SJSA1 (cell line): ENCODE data around the gene SPC25. TPM values are rescaled to one million over a fixed set of nuclear protein-coding genes. Genes with fewer than 3 reads are reported as not detected.
"Not testable (repeated sequence)": the region's sequence is repeated elsewhere in the genome, so short reads cannot be mapped to it uniquely, and the experiment has no call there.

Experiments used
- DNase-seq, 2 experiments: peaks; one replicate each; pipeline ENCODE4 v3.0.0-alpha.2; 2015 to 2020; ENCODE audit warnings: low spot score in 2 of 2, low read depth in 1 of 2
- H3K27ac ChIP-seq: fragments of 250-450 bp; sonication (Bioruptor Pico); 2 replicates; pipeline ENCODE4 v1.5.1; 2020; ENCODE audit warnings: mild to moderate bottlenecking, moderate library complexity
- H3K27me3 ChIP-seq: fragments of 250-450 bp; sonication (Bioruptor Pico); replicated peaks from 2 replicates; pipeline ENCODE4 v1.5.1; 2020; ENCODE audit warnings: mild to moderate bottlenecking, moderate library complexity
- H3K36me3 ChIP-seq: fragments of 250-450 bp; sonication (Bioruptor Pico); 2 replicates; pipeline ENCODE4 v1.5.1; 2020; ENCODE audit warnings: mild to moderate bottlenecking
- H3K4me1 ChIP-seq: fragments of 250-450 bp; sonication (Bioruptor Pico); replicated peaks from 2 replicates; pipeline ENCODE4 v1.6.1; 2021; ENCODE audit warnings: mild to moderate bottlenecking
- H3K4me3 ChIP-seq: fragments of 250-450 bp; sonication (Bioruptor Pico); 2 replicates; pipeline ENCODE4 v1.5.1; 2020; ENCODE audit warnings: mild to moderate bottlenecking
- H3K9me3 ChIP-seq: fragments of 250-450 bp; sonication (Bioruptor Pico); replicated peaks from 2 replicates; pipeline ENCODE4 v1.5.1; 2020; ENCODE audit warnings: mild to moderate bottlenecking
- total RNA-seq: library from RNA; depleted of rRNA; stranded (reverse); fragments of >200 nt; shearing (Covaris generic); gene quantifications from 2 replicates; pipeline ENCODE4 v1.2.3, GENCODE V29; 2014

Gene SPC25
- total RNA-seq, 1 experiment from 2014 or later, result 53.0 TPM

- Histone ChIP-seq H3K36me3 (peaks cover 15% of the 10 kb centered on the region), H3K9me3 (no peaks in the 10 kb centered on the region), H3K4me3 (no peak overlapping the region), H3K27me3 (no peaks in the 10 kb centered on the region; the same call in 1 of the 2 replicates), H3K4me1 (peaks cover 8% of the 10 kb centered on the region), H3K27ac (no peak overlapping the region)
- no peak for DNase-seq
Measured at GRCh38 chr2:168892327-168892726, 2.1 kb upstream of the SPC25 start.

- no peaks in the 10 kb centered on the region for H3K9me3 ChIP-seq
- H3K27ac ChIP-seq, result peak overlapping the region; percentile 77
- no peaks in the 10 kb centered on the region; the same call in 1 of the 2 replicates for H3K27me3 ChIP-seq
- H3K4me1 ChIP-seq, result peaks cover 8% of the 10 kb centered on the region
- no peak for DNase-seq
- H3K36me3 ChIP-seq, result peaks cover 37% of the 10 kb centered on the region
- peak overlapping the region; percentile 66 for H3K4me3 ChIP-seq
Measured at GRCh38 chr2:168889635-168890005, 610 bp downstream of the SPC25 start.

- peaks cover 48% of the 10 kb centered on the region for H3K36me3 ChIP-seq
- no peaks in the 10 kb centered on the region for H3K9me3 ChIP-seq
- peaks cover 5% of the 10 kb centered on the region; the same call in 1 of the 2 replicates for H3K4me1 ChIP-seq
- H3K4me3 ChIP-seq, result no peak overlapping the region
- no peak for DNase-seq
- H3K27me3 ChIP-seq, result no peaks in the 10 kb centered on the region
- H3K27ac ChIP-seq, result no peak overlapping the region
Measured at GRCh38 chr2:168884975-168885374, 5.3 kb downstream of the SPC25 start.

- not testable (repeated sequence) for H3K27me3 ChIP-seq, H3K9me3 ChIP-seq, DNase-seq, H3K27ac ChIP-seq, H3K4me3 ChIP-seq, H3K4me1 ChIP-seq
- peaks cover 40% of the 10 kb centered on the region for H3K36me3 ChIP-seq
Measured at GRCh38 chr2:168882163-168882562, 8.1 kb downstream of the SPC25 start.

- no peak overlapping the region for H3K4me3 ChIP-seq
- H3K4me1 ChIP-seq, result no peaks in the 10 kb centered on the region
- H3K27me3 ChIP-seq, result no peaks in the 10 kb centered on the region
- no peak overlapping the region for H3K27ac ChIP-seq
- no peaks in the 10 kb centered on the region for H3K9me3 ChIP-seq
- H3K36me3 ChIP-seq, result peaks cover 51% of the 10 kb centered on the region
- DNase-seq, result no peak
Measured at GRCh38 chr2:168874368-168875054, 15.7 kb downstream of the SPC25 start.

GRCh38 chr2:168870824-168871223, 19.4 kb downstream of the SPC25 start:
- H3K9me3 ChIP-seq, H3K4me1 ChIP-seq, H3K4me3 ChIP-seq, DNase-seq, H3K27ac ChIP-seq, H3K27me3 ChIP-seq: not testable (repeated sequence)
- H3K36me3 ChIP-seq, result peaks cover 47% of the 10 kb centered on the region

GRCh38 chr2:168870369-168870768, 19.9 kb downstream of the SPC25 start:
- not testable (repeated sequence) for H3K27ac ChIP-seq, H3K4me3 ChIP-seq, H3K4me1 ChIP-seq, DNase-seq, H3K9me3 ChIP-seq, H3K27me3 ChIP-seq
- peaks cover 47% of the 10 kb centered on the region for H3K36me3 ChIP-seq

GRCh38 chr2:168867164-168867563, 23.1 kb downstream of the SPC25 start:
- peaks cover 44% of the 10 kb centered on the region for H3K36me3 ChIP-seq
- H3K9me3 ChIP-seq, DNase-seq, H3K27ac ChIP-seq, H3K27me3 ChIP-seq, H3K4me1 ChIP-seq, H3K4me3 ChIP-seq: not testable (repeated sequence)

GRCh38 chr2:168858146-168858545, 32.1 kb downstream of the SPC25 start:
- H3K27ac ChIP-seq, result no peak overlapping the region
- no peak for DNase-seq
- H3K27me3 ChIP-seq, result no peaks in the 10 kb centered on the region
- H3K4me3 ChIP-seq, result no peak overlapping the region
- H3K36me3 ChIP-seq, result peaks cover 38% of the 10 kb centered on the region
- H3K9me3 ChIP-seq, result 0 out of 2 replicates have a peak, but pooled peaks cover 3% of the 10 kb centered on the region
- no peaks in the 10 kb centered on the region for H3K4me1 ChIP-seq

- Histone ChIP-seq H3K9me3 (no peaks in the 10 kb centered on the region), H3K4me1 (no peaks in the 10 kb centered on the region), H3K4me3 (no peak overlapping the region), H3K27ac (no peak overlapping the region), H3K36me3 (peaks cover 26% of the 10 kb centered on the region), H3K27me3 (no peaks in the 10 kb centered on the region)
- DNase-seq, result no peak
Measured at GRCh38 chr2:168855601-168856000, 34.6 kb downstream of the SPC25 start.

- Histone ChIP-seq H3K27me3 (no peaks in the 10 kb centered on the region), H3K4me3 (no peak overlapping the region), H3K27ac (no peak overlapping the region), H3K4me1 (no peaks in the 10 kb centered on the region), H3K36me3 (peaks cover 25% of the 10 kb centered on the region), H3K9me3 (no peaks in the 10 kb centered on the region)
- no peak for DNase-seq
Measured at GRCh38 chr2:168854651-168855050, 35.6 kb downstream of the SPC25 start.

- peaks cover 17% of the 10 kb centered on the region for H3K36me3 ChIP-seq
- H3K27ac ChIP-seq, result no peak overlapping the region
- no peak for DNase-seq
- no peaks in the 10 kb centered on the region for H3K9me3 ChIP-seq
- H3K27me3 ChIP-seq, result no peaks in the 10 kb centered on the region
- H3K4me3 ChIP-seq, result no peak overlapping the region
- H3K4me1 ChIP-seq, result no peaks in the 10 kb centered on the region
Measured at GRCh38 chr2:168853471-168853870, 36.8 kb downstream of the SPC25 start.

- H3K4me3 ChIP-seq, result no peak overlapping the region
- no peaks in the 10 kb centered on the region for H3K4me1 ChIP-seq
- peaks cover 9% of the 10 kb centered on the region for H3K36me3 ChIP-seq
- no peaks in the 10 kb centered on the region for H3K27me3 ChIP-seq
- no peak for DNase-seq
- H3K9me3 ChIP-seq, result no peaks in the 10 kb centered on the region
- H3K27ac ChIP-seq, result no peak overlapping the region
Measured at GRCh38 chr2:168852481-168852880, 37.7 kb downstream of the SPC25 start.

GRCh38 chr2:168851674-168852320, 38.4 kb downstream of the SPC25 start:
- H3K27ac ChIP-seq, result no peak overlapping the region
- peaks cover 7% of the 10 kb centered on the region for H3K36me3 ChIP-seq
- H3K9me3 ChIP-seq, result no peaks in the 10 kb centered on the region
- H3K4me3 ChIP-seq, result no peak overlapping the region
- H3K27me3 ChIP-seq, result no peaks in the 10 kb centered on the region
- no peaks in the 10 kb centered on the region for H3K4me1 ChIP-seq
- no peak for DNase-seq
